ENCODE data around the gene HDAC11. TPM values are rescaled to one million over a fixed set of nuclear protein-coding genes. Genes with fewer than 3 reads are reported as not detected.

Gene HDAC11
- total and polyA plus RNA-seq, 2 of the 13 experiments (the other 11 are each of a cell fraction or from before 2014, with no cell fraction given) = 13.7 to 33.1 TPM

GRCh38 chr3:13461169-13462124, 18.7 kb upstream of the HDAC11 start (continued):
- TF ChIP-seq RXRB (CRISPR knock-in tag; IDR thresholded peaks at IDR 0.05; ENCODE audit: borderline replicate concordance) (peak; percentile 83), ZFP37 (CRISPR knock-in tag; IDR thresholded peaks at IDR 0.05; ENCODE audit: borderline replicate concordance) (no peak), SPEN (CRISPR knock-in tag; IDR thresholded peaks at IDR 0.05; ENCODE audit: low read depth) (no peak), ZNF496 (CRISPR knock-in tag; IDR thresholded peaks at IDR 0.05; ENCODE audit: insufficient replicate concordance) (no peak), NFYC (CRISPR knock-in tag; IDR thresholded peaks at IDR 0.05) (no peak; the same call in 1 of the 2 replicates), ZNF552 (CRISPR knock-in tag; IDR thresholded peaks at IDR 0.05; ENCODE audit: borderline replicate concordance) (0 out of 2 replicates have a peak, but pooled peaks have one; percentile 39), BCL6 (CRISPR knock-in tag; IDR thresholded peaks at IDR 0.05) (peak; percentile 64), ZBTB34 (CRISPR knock-in tag; IDR thresholded peaks at IDR 0.05) (0 out of 2 replicates have a peak, but pooled peaks have one; percentile 47), FOXJ3 (CRISPR knock-in tag; IDR thresholded peaks at IDR 0.05; ENCODE audit: borderline replicate concordance) (no peak), EHMT2 (IDR thresholded peaks at IDR 0.05; ENCODE audit: borderline replicate concordance, low read depth, low read length) (no peak), ELK4 (CRISPR knock-in tag; IDR thresholded peaks at IDR 0.05; ENCODE audit: borderline replicate concordance) (no peak), TCF12 (IDR thresholded peaks at IDR 0.05) (no peak), TCF12 (CRISPR knock-in tag; IDR thresholded peaks at IDR 0.05) (no peak), RCOR2 (CRISPR knock-in tag; IDR thresholded peaks at IDR 0.05) (peak; percentile 79), KLF9 (CRISPR knock-in tag; IDR thresholded peaks at IDR 0.05; ENCODE audit: low read depth) (0 out of 2 replicates have a peak, but pooled peaks have one; percentile 54), ZNF512 (CRISPR knock-in tag; IDR thresholded peaks at IDR 0.05) (no peak), ZNF142 (CRISPR knock-in tag; IDR thresholded peaks at IDR 0.05) (0 out of 2 replicates have a peak, but pooled peaks have one; percentile 28), ZNF138 (CRISPR knock-in tag; IDR thresholded peaks at IDR 0.05; ENCODE audit: low read depth) (no peak)

All from HepG2 (cell line).